H9 (cell line): ENCODE measurements around the gene RASSF3. TPM values are rescaled to one million over a fixed set of nuclear protein-coding genes. Genes with fewer than 3 reads are reported as not detected.

ENCODE experiments used
- DNase-seq: peaks from one replicate; pipeline ENCODE4 v3.0.0-alpha.2; 2017
- H2AFZ ChIP-seq: one replicate; pipeline ENCODE4 v1.6.1; 2013; ENCODE audit warnings: mild to moderate bottlenecking, low read length, control low read depth, moderate library complexity
- H2AK5ac ChIP-seq: 2 replicates; pipeline ENCODE4 v1.6.1; 2013; ENCODE audit warnings: low read length, control low read depth, mixed read lengths; ENCODE audit not compliant: insufficient read length
- H2BK120ac ChIP-seq: one replicate; pipeline ENCODE4 v1.6.1; 2013; ENCODE audit warnings: low read depth, mild to moderate bottlenecking, low read length, control low read depth, inconsistent platforms; ENCODE audit not compliant: poor library complexity, severe bottlenecking
- H2BK12ac ChIP-seq: 2 replicates; pipeline ENCODE4 v1.6.1; 2013; ENCODE audit warnings: low read length, control low read depth, mixed read lengths, low read depth; ENCODE audit not compliant: insufficient read length
- H2BK15ac ChIP-seq: 2 replicates; pipeline ENCODE4 v1.6.1; 2013; ENCODE audit warnings: low read depth, low read length, control low read depth
- H2BK20ac ChIP-seq: one replicate; pipeline ENCODE4 v1.6.1; 2013; ENCODE audit warnings: low read depth, mild to moderate bottlenecking, low read length, control low read depth, inconsistent platforms; ENCODE audit not compliant: poor library complexity, severe bottlenecking
- H2BK5ac ChIP-seq: 2 replicates; pipeline ENCODE4 v1.6.1; 2013; ENCODE audit warnings: low read length, control low read depth, mixed read lengths; ENCODE audit not compliant: insufficient read length
- H3K14ac ChIP-seq: 2 replicates; pipeline ENCODE4 v1.6.1; 2013; ENCODE audit warnings: low read length, control low read depth; ENCODE audit not compliant: insufficient read depth
- H3K18ac ChIP-seq: 2 replicates; pipeline ENCODE4 v1.6.1; 2013; ENCODE audit warnings: low read depth, mild to moderate bottlenecking, mixed read lengths, low read length, control low read depth; ENCODE audit not compliant: insufficient read length
- H3K23ac ChIP-seq: 2 replicates; pipeline ENCODE4 v1.6.1; 2013; ENCODE audit warnings: low read length, control low read depth, mixed read lengths, low read depth; ENCODE audit not compliant: insufficient read length
- H3K23me2 ChIP-seq: 2 replicates; pipeline ENCODE4 v1.6.1; 2013; ENCODE audit warnings: low read depth, mild to moderate bottlenecking, mixed read lengths, low read length, control low read depth; ENCODE audit not compliant: insufficient read length, poor library complexity, severe bottlenecking
- H3K27ac ChIP-seq: 2 replicates; pipeline ENCODE4 v1.5.1; 2013; ENCODE audit warnings: low read length, control low read depth, mixed read lengths, low read depth; ENCODE audit not compliant: insufficient read length
- H3K27me3 ChIP-seq: 2 replicates; pipeline ENCODE4 v1.6.1; 2013; ENCODE audit warnings: low read length, control low read depth, inconsistent platforms; ENCODE audit not compliant: insufficient read depth
- H3K4ac ChIP-seq: 2 replicates; pipeline ENCODE4 v1.6.1; 2013; ENCODE audit warnings: low read depth, mild to moderate bottlenecking, control low read depth, inconsistent platforms, low read length, moderate library complexity
- H3K4me1 ChIP-seq: 2 replicates; pipeline ENCODE4 v1.6.1; 2013; ENCODE audit warnings: low read length, control low read depth, inconsistent platforms; ENCODE audit not compliant: insufficient read depth
- H3K4me2 ChIP-seq: 2 replicates; pipeline ENCODE4 v1.6.1; 2013; ENCODE audit warnings: low read length, control low read depth, mixed read lengths; ENCODE audit not compliant: insufficient read length, insufficient read depth
- H3K56ac ChIP-seq: 2 replicates; pipeline ENCODE4 v1.6.1; 2013; ENCODE audit warnings: low read depth, mild to moderate bottlenecking, mixed read lengths, low read length, control low read depth; ENCODE audit not compliant: insufficient read length
- H3K79me1 ChIP-seq: 2 replicates; pipeline ENCODE4 v1.6.1; 2013; ENCODE audit warnings: low read depth, mild to moderate bottlenecking, moderate library complexity, low read length, control low read depth, inconsistent platforms; ENCODE audit not compliant: insufficient read depth, poor library complexity, severe bottlenecking
- H3K79me2 ChIP-seq: 2 replicates; pipeline ENCODE4 v1.6.1; 2013; ENCODE audit warnings: low read length, control low read depth, inconsistent platforms; ENCODE audit not compliant: insufficient read depth
- H3K9ac ChIP-seq: 2 replicates; pipeline ENCODE4 v1.6.1; 2013; ENCODE audit warnings: low read length, control low read depth, mixed read lengths; ENCODE audit not compliant: insufficient read length; ENCODE audit errors: extremely low read depth
- H3K9me3 ChIP-seq: one replicate; pipeline ENCODE4 v1.6.1; 2013; ENCODE audit warnings: low read depth, low read length, inconsistent platforms; ENCODE audit not compliant: control insufficient read depth
- H3T11ph ChIP-seq: one replicate; pipeline ENCODE4 v1.6.1; 2013; ENCODE audit warnings: mild to moderate bottlenecking, low read length, control low read depth, inconsistent platforms
- H4K20me1 ChIP-seq: one replicate; pipeline ENCODE4 v1.6.1; 2013; ENCODE audit not compliant: control insufficient read depth, insufficient read length, insufficient read depth
- H4K5ac ChIP-seq: 2 replicates; pipeline ENCODE4 v1.6.1; 2013; ENCODE audit warnings: low read depth, mild to moderate bottlenecking, mixed read lengths, low read length, control low read depth; ENCODE audit not compliant: insufficient read length
- H4K8ac ChIP-seq: replicated peaks from 2 replicates; pipeline ENCODE4 v1.6.1; 2013; ENCODE audit warnings: low read length, control low read depth, mixed read lengths, low read depth; ENCODE audit not compliant: insufficient read length
- H4K91ac ChIP-seq: 2 replicates; pipeline ENCODE4 v1.6.1; 2013; ENCODE audit warnings: low read depth, mild to moderate bottlenecking, moderate library complexity, mixed read lengths, low read length, control low read depth; ENCODE audit not compliant: insufficient read length
- H3K27ac Mint-ChIP-seq, 3 experiments: 2 replicates in 2 of 3; 3 replicates in 1 of 3; pipeline ENCODE4 v1.8.0; 2020 to 2021; ENCODE audit warnings: mixed read lengths in 3 of 3, mild to moderate bottlenecking in 1 of 3, moderate library complexity in 1 of 3
- H3K27me3 Mint-ChIP-seq: 2 replicates; pipeline ENCODE4 v1.8.0; 2021; ENCODE audit warnings: low read depth, mild to moderate bottlenecking, moderate library complexity, mixed read lengths
- H3K36me3 Mint-ChIP-seq, 3 experiments: 2 replicates in 2 of 3; 3 replicates in 1 of 3; pipeline ENCODE4 v1.8.0; 2020 to 2021; ENCODE audit warnings: low read depth in 3 of 3, mixed read lengths in 3 of 3; ENCODE audit not compliant: insufficient read depth in 1 of 3
- H3K4me1 Mint-ChIP-seq, 2 experiments: 2 replicates each; pipeline ENCODE4 v1.8.0; 2020; ENCODE audit warnings: mixed read lengths in 2 of 2
- H3K4me3 Mint-ChIP-seq, 2 experiments: 2 replicates in 1 of 2; 3 replicates in 1 of 2; pipeline ENCODE4 v1.8.0; 2020 to 2021; ENCODE audit warnings: mild to moderate bottlenecking in 2 of 2, mixed read lengths in 2 of 2, moderate library complexity in 1 of 2
- H3K9me3 Mint-ChIP-seq, 2 experiments: 2 replicates in 1 of 2; 3 replicates in 1 of 2; pipeline ENCODE4 v1.8.0; 2020; ENCODE audit warnings: mild to moderate bottlenecking in 2 of 2, mixed read lengths in 2 of 2, moderate library complexity in 1 of 2
- WGBS: extraction: QIAGEN DNeasy Blood & Tissue Kit; methylation state at CpG from one replicate; pipeline ENCODE4 v1.1.7; 2013; ENCODE audit warnings: missing lambda C conversion rate, low lambda C conversion rate, mixed read lengths; ENCODE audit not compliant: insufficient read length; ENCODE audit errors: extremely low coverage; 5-methylcytosine and 5-hydroxymethylcytosine counted together
- total RNA-seq: library from RNA; stranded (reverse); gene quantifications from 2 replicates; pipeline ENCODE4 v1.2.1, GENCODE V29; 2021
- TF ChIP-seq, protein P1 (sequence below): fragments of 200-600 bp; sonication (generic); conservative IDR thresholded peaks from 3 replicates; pipeline ENCODE4 v1.8.0; 2021; ENCODE audit warnings: antibody characterized with exemption, mild to moderate bottlenecking

RASSF3 gene
- total RNA-seq, 1 experiment from 2014 or later = 45.1 TPM

DNA sequence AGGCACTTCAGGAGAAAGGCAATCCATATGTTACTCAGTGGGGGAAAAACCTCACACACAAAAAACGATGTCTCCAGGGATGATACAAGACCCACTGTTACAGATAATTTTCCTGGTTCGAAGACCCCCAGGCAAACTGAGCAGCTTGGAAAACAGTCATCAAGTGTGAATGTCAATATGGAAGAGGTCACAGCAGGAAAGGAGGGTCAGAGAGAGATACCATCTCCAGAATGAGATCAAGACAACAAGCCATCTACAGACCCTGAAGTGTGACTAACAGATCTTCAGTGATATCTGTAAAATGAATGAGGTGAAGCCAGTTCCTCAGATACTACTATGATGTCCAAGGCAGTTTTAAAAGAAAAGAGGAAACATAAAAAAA is 120.3 kb downstream of the RASSF3 start:
- no peaks in the 10 kb centered on the region for H3K79me2 ChIP-seq
- H3K27ac ChIP-seq = no peak overlapping the region
- no peak overlapping the region for H2AFZ ChIP-seq
- H3K9me3 ChIP-seq = no peaks in the 10 kb centered on the region
- H3K23me2 ChIP-seq = no peaks in the 10 kb centered on the region
- TF ChIP-seq, protein P1, sequence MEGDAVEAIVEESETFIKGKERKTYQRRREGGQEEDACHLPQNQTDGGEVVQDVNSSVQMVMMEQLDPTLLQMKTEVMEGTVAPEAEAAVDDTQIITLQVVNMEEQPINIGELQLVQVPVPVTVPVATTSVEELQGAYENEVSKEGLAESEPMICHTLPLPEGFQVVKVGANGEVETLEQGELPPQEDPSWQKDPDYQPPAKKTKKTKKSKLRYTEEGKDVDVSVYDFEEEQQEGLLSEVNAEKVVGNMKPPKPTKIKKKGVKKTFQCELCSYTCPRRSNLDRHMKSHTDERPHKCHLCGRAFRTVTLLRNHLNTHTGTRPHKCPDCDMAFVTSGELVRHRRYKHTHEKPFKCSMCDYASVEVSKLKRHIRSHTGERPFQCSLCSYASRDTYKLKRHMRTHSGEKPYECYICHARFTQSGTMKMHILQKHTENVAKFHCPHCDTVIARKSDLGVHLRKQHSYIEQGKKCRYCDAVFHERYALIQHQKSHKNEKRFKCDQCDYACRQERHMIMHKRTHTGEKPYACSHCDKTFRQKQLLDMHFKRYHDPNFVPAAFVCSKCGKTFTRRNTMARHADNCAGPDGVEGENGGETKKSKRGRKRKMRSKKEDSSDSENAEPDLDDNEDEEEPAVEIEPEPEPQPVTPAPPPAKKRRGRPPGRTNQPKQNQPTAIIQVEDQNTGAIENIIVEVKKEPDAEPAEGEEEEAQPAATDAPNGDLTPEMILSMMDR = no peak
- no peak for DNase-seq
- no peak overlapping the region for H3T11ph ChIP-seq
- WGBS = no CpG with 5 or more reads among the region's 2 CpGs
- Mint-ChIP-seq H3K9me3 (no peaks in the 10 kb centered on the region), H3K4me1 (no peaks in the 10 kb centered on the region), H3K4me3 (no peak overlapping the region), H3K27me3 (no peaks in the 10 kb centered on the region), H3K36me3 (peaks cover 3 to 29% (median 24%) of the 10 kb centered on the region in 3 experiments), H3K27ac (no peak overlapping the region)
- H4K5ac ChIP-seq = no peak overlapping the region
- H2BK5ac ChIP-seq = no peak overlapping the region
- H3K4ac ChIP-seq = no peak overlapping the region
- no peak overlapping the region for H2BK20ac ChIP-seq
- H2AK5ac ChIP-seq = no peak overlapping the region
- no peaks in the 10 kb centered on the region for H3K4me1 ChIP-seq
- H3K23ac ChIP-seq = no peak overlapping the region
- H3K27me3 ChIP-seq = no peaks in the 10 kb centered on the region
- H3K56ac ChIP-seq = no peak overlapping the region
- no peak overlapping the region for H3K9ac ChIP-seq
- H3K14ac ChIP-seq = no peak overlapping the region
- no peak overlapping the region for H3K4me2 ChIP-seq
- no peak overlapping the region for H2BK15ac ChIP-seq
- no peaks in the 10 kb centered on the region for H3K79me1 ChIP-seq
- H3K18ac ChIP-seq = no peak overlapping the region
- no peak overlapping the region for H2BK120ac ChIP-seq
- no peak overlapping the region for H2BK12ac ChIP-seq
- no peak overlapping the region for H4K91ac ChIP-seq
- H4K20me1 ChIP-seq = no peaks in the 10 kb centered on the region
- no peak overlapping the region for H4K8ac ChIP-seq
